ENCODE data around the gene PTS. TPM values are rescaled to one million over a fixed set of nuclear protein-coding genes. Genes with fewer than 3 reads are reported as not detected.
A peak's percentile ranks its signal among the peaks of the same experiment; 100 is the strongest.

Gene PTS
- total RNA-seq, 1 donor = 56.5 TPM

DNA sequence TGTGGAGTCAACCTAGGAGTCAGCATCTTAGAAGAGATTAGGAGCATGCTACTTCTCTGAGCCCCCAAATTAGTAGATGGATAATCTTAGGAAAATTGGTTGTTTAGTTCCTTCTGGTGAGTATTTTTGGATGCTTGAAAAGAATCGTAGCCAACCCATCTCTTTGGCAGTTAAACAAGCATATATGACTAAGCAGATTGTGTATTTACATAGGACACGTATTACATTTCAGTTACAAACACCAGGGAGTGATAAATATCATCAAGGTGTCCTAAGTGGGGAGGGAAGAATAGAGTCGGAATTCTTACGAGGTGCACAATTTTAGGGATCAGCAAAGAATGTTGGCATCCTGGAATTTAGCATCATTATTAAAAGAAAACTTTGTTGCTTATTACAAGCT lies 21.0 kb downstream of the PTS start:
- Histone ChIP-seq H3K4me1 (ENCODE audit: insufficient read depth, low read length) (peaks cover 6% of the 10 kb centered on the region), H4K20me1 (ENCODE audit: insufficient read depth, low read length) (no peaks in the 10 kb centered on the region), H3K4me2 (ENCODE audit: insufficient read depth, low read length) (no peak overlapping the region), H3K27me3 (ENCODE audit: insufficient read depth, low read length) (no peaks in the 10 kb centered on the region), H3K9me3 (ENCODE audit: low read depth, low read length) (no peaks in the 10 kb centered on the region), H2AFZ (ENCODE audit: low read length) (no peak overlapping the region), H3K27ac (ENCODE audit: low read depth, low read length) (no peak overlapping the region), H3K4me3 (ENCODE audit: insufficient read depth, low read length) (no peak overlapping the region), H3K36me3 (ENCODE audit: insufficient read depth, low read length) (no peaks in the 10 kb centered on the region), H3K79me2 (ENCODE audit: insufficient read depth, low read length) (no peaks in the 10 kb centered on the region)
- TF ChIP-seq, protein P1, sequence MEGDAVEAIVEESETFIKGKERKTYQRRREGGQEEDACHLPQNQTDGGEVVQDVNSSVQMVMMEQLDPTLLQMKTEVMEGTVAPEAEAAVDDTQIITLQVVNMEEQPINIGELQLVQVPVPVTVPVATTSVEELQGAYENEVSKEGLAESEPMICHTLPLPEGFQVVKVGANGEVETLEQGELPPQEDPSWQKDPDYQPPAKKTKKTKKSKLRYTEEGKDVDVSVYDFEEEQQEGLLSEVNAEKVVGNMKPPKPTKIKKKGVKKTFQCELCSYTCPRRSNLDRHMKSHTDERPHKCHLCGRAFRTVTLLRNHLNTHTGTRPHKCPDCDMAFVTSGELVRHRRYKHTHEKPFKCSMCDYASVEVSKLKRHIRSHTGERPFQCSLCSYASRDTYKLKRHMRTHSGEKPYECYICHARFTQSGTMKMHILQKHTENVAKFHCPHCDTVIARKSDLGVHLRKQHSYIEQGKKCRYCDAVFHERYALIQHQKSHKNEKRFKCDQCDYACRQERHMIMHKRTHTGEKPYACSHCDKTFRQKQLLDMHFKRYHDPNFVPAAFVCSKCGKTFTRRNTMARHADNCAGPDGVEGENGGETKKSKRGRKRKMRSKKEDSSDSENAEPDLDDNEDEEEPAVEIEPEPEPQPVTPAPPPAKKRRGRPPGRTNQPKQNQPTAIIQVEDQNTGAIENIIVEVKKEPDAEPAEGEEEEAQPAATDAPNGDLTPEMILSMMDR (IDR thresholded peaks at IDR 0.05; ENCODE audit: extremely low read depth, low read depth, low read length) = no peak
- DNase-seq (ENCODE audit: insufficient read length, low spot score, missing footprints) = no peak

DNA sequence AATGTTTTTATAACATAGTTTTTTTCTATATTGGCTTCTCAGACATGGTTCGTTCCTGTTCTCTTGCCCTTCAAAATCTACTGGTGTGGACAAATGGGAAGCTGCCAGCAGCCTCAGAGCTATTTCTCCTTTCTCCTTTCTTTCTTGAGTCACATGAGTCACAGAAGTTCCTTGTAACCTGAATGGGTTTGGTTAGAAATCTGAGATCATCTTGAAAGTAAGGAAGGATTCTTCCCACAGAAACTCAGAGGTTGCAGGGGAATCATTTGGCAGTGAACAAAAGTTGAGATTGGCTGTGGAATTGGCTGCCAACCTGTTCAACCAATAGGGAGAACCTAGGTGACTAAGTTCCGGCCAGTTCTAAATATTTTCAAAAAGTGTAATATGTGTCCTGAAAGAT lies 22.0 kb downstream of the PTS start:
- Histone ChIP-seq H3K27ac (ENCODE audit: low read depth, low read length) (no peak overlapping the region), H3K36me3 (ENCODE audit: insufficient read depth, low read length) (no peaks in the 10 kb centered on the region), H3K4me1 (ENCODE audit: insufficient read depth, low read length) (peaks cover 6% of the 10 kb centered on the region), H3K4me2 (ENCODE audit: insufficient read depth, low read length) (no peak overlapping the region), H3K79me2 (ENCODE audit: insufficient read depth, low read length) (no peaks in the 10 kb centered on the region), H3K4me3 (ENCODE audit: insufficient read depth, low read length) (no peak overlapping the region), H3K27me3 (ENCODE audit: insufficient read depth, low read length) (no peaks in the 10 kb centered on the region), H2AFZ (ENCODE audit: low read length) (no peak overlapping the region), H4K20me1 (ENCODE audit: insufficient read depth, low read length) (no peaks in the 10 kb centered on the region), H3K9me3 (ENCODE audit: low read depth, low read length) (no peaks in the 10 kb centered on the region)
- TF ChIP-seq, protein P1 (IDR thresholded peaks at IDR 0.05; ENCODE audit: extremely low read depth, low read depth, low read length) = no peak
- DNase-seq (ENCODE audit: insufficient read length, low spot score, missing footprints) = peak; percentile 26

DNA sequence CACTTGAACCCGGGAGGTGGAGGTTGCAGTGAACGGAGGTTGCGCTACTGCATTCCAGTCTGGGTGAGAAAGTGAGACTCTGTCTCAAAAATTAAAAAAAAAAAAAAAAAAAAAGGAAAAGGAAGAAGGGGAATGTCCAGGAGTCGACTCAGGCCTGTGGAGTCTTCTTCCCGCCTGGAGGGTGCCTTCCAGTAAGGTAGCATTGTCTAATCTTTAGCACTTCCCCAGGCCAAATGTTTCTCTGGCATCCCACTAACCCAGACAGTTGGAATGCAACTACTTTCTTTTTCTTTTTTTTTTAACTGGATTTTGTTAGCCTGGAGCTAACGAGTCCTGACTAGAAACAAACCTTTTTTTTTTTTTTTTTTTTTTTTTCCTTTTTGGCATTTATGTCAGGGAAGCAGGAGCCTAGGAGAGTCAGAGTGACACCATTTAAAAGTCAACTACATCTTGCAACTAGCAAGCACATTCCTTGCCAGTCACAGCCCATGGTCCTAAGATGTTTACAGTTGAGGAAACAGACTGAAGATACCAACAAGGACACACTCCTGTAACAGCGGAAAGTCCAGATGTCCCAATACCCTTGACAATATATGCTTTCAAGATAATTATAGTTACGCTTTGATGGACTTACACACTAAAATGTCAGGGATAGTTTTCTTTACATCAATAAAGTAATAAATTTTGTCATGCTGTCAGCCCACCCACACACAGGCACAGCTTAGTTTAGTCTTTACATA lies 23.8 kb downstream of the PTS start:
- H3K36me3 ChIP-seq (ENCODE audit: insufficient read depth, low read length) = no peaks in the 10 kb centered on the region

DNA sequence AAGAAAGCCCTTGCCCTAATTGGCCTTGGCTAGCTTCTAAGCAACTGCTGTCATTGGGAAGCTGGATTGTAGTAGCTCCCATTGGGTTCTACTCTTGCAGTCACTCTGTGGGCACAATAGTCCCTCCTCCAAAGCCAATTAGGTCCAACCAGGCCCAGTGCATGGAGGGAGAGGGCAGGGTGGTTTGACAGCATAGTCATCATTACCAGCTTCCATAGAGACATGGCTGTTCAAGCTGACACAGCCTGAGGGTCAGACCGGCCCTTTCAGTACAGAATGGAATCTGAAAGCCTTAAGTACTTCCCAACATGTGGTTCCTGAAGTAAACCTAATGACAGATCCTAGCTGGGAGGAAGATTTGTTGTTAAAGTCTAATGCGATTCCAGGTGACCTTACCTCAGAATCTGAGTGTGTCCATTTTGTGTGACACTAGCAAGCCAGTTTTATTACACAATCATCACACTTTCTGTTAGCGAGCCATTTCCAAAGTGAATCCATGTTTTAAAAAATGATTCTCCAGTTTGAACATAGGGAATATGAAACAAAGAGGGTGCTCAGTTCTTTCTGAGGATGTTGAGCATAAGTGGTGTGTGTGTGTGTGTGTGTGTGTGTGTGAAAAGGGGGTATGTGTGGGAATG lies 27.5 kb downstream of the PTS start:
- H3K36me3 ChIP-seq (ENCODE audit: insufficient read depth, low read length) = no peaks in the 10 kb centered on the region
- H2AFZ ChIP-seq (ENCODE audit: low read length) = no peak overlapping the region
- H3K27ac ChIP-seq (ENCODE audit: low read depth, low read length) = no peak overlapping the region
- H3K4me3 ChIP-seq (ENCODE audit: insufficient read depth, low read length) = no peak overlapping the region
- H3K27me3 ChIP-seq (ENCODE audit: insufficient read depth, low read length) = no peaks in the 10 kb centered on the region
- TF ChIP-seq, protein P1 (IDR thresholded peaks at IDR 0.05; ENCODE audit: extremely low read depth, low read depth, low read length) = no peak
- H3K4me1 ChIP-seq (ENCODE audit: insufficient read depth, low read length) = peaks cover 13% of the 10 kb centered on the region
- no peaks in the 10 kb centered on the region for H3K9me3 ChIP-seq (ENCODE audit: low read depth, low read length)
- H3K79me2 ChIP-seq (ENCODE audit: insufficient read depth, low read length) = no peaks in the 10 kb centered on the region
- DNase-seq (ENCODE audit: insufficient read length, low spot score, missing footprints) = peak; percentile 5
- no peak overlapping the region for H3K4me2 ChIP-seq (ENCODE audit: insufficient read depth, low read length)
- no peaks in the 10 kb centered on the region for H4K20me1 ChIP-seq (ENCODE audit: insufficient read depth, low read length)

More for the DNA sequence above, 23.8 kb downstream of the PTS start:
- Histone ChIP-seq H3K9me3 (ENCODE audit: low read depth, low read length) (no peaks in the 10 kb centered on the region), H4K20me1 (ENCODE audit: insufficient read depth, low read length) (no peaks in the 10 kb centered on the region), H3K4me3 (ENCODE audit: insufficient read depth, low read length) (no peak overlapping the region), H3K4me1 (ENCODE audit: insufficient read depth, low read length) (peaks cover 9% of the 10 kb centered on the region), H3K4me2 (ENCODE audit: insufficient read depth, low read length) (no peak overlapping the region), H3K27me3 (ENCODE audit: insufficient read depth, low read length) (no peaks in the 10 kb centered on the region), H3K79me2 (ENCODE audit: insufficient read depth, low read length) (no peaks in the 10 kb centered on the region), H2AFZ (ENCODE audit: low read length) (no peak overlapping the region), H3K27ac (ENCODE audit: low read depth, low read length) (no peak overlapping the region)
- DNase-seq (ENCODE audit: insufficient read length, low spot score, missing footprints) = no peak
- TF ChIP-seq, protein P1 (IDR thresholded peaks at IDR 0.05; ENCODE audit: extremely low read depth, low read depth, low read length) = no peak
